DOHH2 (cell line): ENCODE results near the gene PFDN2.

Experiments
- CTCF ChIP-seq: fragments of 200-600 bp; sonication (generic); IDR thresholded peaks from one replicate; pipeline ENCODE4 v1.5.1; 2014; ENCODE audit warnings: antibody characterized with exemption, mild to moderate bottlenecking, low read depth, low read length; ENCODE audit not compliant: poor library complexity, severe bottlenecking
- EZH2phosphoT487 ChIP-seq: fragments of 200-600 bp; sonication (generic); IDR thresholded peaks from 2 replicates; pipeline ENCODE4 v1.6.1; 2017; ENCODE audit warnings: borderline replicate concordance, mild to moderate bottlenecking, antibody characterized with exemption, low read length, moderate library complexity, mixed read lengths

- TF ChIP-seq CTCF, result no peak
- no peak for TF ChIP-seq EZH2phosphoT487
These were observed 20.6 kb upstream of the PFDN2 start for GRCh38 chr1:161138431-161138830.
